HTERT RPE-1 (cell line): ENCODE measurements around the gene IL3.

ENCODE experiments used
- in situ Hi-C: fragments of 300-500 bp; cut with MboI; formaldehyde crosslinking; loops from 4 replicates; pipeline ENCODE4 v1.14.3; 2020; ENCODE audit warnings: low sequenced_read_pairs

IL3 gene

DNA sequence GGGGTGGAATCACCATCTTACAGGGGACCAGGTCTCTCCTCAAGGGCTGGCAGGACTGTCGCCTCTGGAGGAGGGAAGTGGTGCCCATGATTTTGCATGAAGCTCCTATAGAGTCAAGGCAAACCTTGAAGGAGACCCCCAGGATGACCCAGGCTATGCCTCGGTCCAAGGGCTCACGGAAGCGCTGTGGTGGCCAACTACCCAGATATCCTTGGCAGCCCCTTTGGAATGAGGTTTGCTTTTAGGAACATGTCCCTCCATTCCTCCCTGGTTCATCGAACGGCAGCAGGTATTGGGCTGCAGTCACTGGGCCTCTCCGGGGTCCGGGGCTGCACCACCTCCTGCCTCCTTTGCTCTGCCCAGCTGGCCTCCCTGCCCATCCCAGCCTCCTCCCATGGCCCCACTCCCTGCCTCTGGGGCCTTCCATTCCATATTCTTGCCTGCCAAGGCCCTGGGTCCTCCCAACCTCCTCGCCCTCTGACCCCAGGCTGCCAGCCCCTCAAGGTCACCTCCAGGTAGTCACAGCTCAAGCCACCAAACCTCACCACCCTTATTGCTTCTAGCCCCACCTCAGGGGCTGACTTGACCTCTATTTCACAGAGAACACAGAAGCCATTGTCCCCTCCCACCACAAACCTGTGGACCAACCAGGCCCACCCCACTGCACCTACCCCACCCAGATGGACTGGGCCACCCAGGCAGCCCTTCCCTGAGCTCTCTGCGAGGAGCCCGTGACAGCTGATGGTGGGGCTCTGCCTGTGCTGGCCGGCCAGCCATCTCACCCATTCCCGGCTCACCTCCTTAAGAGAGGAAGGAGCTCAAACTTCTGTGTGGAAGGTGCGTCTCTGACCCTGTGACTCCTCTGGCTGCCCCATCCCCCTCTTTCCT lies 3.6 kb upstream of the IL3 start:
- in situ Hi-C loops: no loop called here

DNA sequence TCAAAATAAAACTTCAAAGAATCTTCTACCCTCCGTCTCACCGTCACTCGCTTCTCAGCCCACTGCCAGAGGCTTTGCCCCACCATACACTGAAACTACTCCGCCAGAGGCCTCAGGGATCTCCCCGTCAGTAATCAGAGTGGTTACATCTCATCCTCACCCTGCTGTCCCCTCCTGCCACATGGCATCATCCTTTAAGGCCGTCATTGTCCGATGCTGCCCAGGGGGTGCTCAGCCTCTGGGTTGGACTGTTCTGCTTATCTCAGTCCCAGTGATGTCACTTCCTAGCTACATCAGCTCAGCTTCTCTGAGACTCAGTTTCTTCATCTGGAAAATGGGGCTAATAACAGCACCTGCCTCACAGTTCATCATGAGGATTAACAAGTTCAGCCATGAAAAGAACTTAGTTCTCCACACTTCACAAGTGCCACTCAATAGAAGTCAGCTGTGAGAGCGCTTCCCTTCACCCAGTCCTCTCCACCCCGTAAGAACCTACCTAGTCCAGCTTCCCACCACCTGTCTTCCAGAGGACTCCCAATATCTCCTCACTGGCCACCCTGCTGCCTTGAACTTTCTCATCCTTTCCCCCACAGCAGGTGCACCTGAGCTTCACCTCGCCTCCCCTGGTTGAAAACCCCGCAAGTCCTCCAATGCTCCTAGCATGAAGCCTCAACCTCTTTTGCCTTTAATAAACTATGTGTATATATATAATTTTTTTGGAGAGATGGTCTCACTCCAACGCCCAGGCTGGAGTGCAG lies 2.8 kb upstream of the IL3 start:
- in situ Hi-C loops: no loop called here

DNA sequence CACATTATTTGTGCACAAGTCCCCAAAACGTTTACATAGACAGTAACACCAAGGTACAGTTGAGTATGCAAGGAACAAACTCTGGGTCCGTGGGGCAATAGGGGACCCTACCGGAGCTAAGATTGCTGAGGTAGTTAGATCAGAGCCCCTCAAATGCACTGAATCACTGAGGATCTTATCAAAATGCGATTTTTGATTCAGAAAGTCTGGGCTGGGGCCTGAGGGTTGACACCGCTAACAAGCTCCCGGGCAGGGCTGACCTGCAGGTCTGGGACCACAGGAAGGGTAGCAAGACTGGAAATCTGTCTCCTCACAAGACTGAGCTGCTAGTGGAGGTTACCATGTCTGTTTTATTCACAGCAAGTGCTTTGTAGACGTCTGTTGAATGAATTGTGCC lies 1.8 kb upstream of the IL3 start:
- in situ Hi-C loops: no loop called here

DNA sequence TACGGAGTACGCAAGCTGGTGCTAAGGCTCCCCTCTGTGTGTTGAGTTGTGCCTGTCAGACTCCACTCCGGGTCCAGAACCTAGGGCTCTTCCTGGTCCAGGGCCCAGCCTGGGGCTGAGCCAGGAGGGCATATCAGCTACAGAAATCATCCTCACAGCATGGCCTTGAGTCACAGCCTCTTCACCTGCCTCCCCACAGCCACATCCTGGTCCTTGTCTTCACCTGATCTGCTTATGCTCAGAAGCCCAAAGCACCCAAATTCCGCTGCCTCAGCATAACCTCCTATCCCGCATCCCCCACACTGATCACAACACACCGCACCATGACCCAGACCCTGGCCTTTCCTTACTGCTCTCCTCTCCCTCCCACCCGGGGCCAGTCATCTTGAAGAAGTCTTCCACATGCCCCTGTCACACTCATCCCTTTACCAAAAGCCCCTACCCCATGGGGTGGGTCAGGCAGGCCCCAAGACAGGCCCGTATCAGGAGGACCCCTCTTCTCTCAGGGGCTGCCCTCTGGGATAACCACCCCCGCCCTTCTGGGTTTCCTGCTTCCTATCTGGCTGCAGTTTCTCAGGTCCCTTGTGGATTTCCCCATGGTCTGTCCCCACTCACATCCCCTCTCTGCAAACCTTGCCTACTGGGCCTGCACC lies 1.3 kb upstream of the IL3 start:
- in situ Hi-C loops: no loop called here

DNA sequence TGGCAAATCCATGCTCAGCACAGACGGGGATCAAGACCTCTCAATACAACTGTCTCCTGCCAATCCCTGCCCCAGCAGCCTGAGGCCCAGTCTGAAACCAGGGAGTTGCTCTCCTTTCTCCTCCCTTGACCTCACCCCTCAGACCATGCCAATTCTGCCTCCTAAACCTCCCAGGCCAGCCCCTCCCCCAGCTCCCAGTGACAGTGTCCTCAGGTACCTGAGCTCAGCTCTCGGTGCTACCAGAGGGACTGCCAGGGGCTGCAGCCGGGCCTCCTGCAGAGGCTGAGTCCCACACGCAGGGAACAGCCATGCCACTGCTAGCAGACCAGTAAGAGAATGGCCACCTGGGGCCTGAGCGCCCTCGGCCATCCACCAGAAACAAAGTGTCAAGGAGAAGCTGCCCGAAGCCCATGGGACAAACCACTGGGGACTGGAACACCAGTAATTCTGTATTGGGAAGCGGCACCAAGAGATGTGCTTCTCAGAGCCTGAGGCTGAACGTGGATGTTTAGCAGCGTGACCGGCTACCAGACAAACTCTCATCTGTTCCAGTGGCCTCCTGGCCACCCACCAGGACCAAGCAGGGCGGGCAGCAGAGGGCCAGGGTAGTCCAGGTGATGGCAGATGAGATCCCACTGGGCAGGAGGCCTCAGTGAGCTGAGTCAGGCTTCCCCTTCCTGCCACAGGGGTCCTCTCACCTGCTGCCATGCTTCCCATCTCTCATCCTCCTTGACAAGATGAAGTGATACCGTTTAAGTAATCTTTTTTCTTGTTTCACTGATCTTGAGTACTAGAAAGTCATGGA lies 557 bp upstream of the IL3 start:
- in situ Hi-C loops: no loop called here

DNA sequence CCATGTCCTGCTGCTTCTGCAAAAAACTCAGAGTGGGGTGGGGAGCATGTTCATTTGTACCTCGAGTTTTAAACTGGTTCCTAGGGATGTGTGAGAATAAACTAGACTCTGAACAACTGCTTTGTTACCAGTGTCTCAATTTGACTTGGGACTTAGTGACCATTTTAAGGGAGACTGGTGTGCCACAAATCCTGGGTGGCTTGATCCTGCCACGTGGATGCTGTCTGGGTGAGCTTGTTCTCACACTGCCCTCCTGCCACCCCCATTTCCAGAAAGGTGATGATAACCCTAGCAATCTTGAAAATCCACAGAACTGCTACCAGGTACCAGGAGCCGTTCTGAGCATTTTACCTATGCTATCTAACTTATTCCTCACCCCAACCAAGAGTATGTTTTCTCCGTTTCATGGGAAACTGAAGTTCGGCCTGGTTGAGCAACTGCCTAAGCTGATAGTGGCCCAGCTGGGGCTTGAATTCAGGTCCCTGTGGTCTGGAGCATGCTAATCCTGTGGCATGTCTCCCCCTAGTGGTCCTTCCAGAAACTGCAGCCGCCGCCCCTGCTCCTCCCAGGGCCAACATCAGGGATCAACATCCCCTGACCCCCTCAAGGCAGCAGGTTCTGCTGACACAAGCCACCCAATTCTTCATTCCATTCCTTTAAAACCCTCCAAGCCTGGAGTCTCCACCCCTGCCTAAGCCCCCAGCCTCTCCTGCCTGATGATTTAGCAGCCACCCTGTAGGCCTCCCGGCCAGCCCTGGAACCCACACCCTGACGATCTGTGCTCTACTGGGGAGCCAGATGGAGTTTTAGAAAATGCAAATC lies 2.8 kb downstream of the IL3 start:
- in situ Hi-C loops: no loop called here

DNA sequence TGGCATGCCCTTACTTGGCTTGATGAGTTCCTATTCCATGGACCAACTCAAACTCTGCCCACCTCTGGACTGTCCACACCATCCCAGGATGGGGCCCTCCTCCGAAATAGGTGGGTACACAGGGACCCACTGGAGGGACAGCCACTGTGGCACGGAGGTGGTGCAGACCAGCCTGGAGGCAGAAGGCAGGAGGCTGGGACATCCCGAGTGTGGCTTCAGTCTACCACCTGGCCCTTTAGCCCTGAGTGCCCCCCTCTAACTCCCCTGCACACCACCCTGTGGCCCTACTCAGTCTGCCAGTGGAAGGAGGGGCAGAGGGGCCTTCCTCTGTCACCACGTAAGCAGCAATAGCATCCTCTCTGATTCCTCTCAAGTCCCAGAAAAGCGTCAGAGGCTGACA lies 3.7 kb downstream of the IL3 start:
- in situ Hi-C loops: no loop called here

DNA sequence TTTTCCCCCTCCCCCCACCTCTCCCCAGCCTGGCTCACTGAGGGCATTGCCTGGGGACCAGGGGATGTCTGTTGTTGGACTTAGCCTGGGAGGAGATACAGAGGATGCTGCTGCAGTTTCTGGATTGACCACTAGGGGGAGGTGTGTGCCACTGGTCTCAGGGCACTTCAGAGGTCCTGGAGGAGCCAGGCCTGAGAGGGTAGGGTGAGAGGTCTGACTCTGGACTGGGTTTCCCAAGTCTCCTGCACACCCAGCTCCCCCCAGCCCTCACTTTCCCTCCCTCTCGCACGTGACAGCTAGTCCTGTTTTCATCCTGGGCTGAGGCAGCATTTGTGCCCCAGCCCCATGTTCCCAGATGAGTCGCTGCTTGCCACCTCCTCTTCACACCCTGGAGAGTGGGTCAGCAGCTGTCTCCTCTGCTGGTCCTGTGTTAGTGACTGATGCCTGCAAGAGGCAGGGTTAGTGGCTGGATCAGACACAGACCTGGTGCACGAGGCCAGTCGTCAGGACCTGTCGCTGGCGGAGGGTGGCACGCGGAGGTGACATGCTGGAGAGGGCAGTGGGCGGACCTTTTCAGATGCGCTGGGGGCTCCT lies 4.4 kb downstream of the IL3 start:
- in situ Hi-C loops: no loop called here

DNA sequence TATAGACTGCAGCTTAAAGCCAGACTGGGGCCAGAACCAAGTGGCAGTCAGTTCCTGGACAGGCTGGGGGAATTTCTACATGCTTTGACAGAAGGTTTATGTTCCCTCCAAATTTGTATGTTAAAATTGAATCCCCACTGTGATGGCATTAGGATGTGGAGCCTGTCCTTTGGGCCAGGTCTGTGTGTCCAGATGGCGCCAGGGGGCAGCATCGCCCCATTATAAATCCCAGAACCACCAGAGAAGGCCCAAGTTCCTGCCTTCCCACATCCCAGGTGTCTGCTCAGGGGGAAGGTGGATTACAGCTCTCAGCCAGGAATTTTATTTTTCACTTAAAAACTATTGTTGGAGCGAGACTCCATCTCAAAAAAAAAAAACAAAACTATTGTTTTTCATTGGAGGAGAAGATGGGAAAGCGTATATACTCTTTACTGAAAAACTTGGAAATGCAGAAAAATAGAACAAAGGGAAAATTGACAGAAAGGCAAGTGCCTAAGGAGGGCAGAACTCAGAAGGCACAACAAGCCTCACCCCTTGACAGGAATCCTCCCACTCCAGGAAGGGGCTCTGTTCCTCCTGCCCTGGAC lies 5.0 kb downstream of the IL3 start:
- in situ Hi-C loops: no loop called here

DNA sequence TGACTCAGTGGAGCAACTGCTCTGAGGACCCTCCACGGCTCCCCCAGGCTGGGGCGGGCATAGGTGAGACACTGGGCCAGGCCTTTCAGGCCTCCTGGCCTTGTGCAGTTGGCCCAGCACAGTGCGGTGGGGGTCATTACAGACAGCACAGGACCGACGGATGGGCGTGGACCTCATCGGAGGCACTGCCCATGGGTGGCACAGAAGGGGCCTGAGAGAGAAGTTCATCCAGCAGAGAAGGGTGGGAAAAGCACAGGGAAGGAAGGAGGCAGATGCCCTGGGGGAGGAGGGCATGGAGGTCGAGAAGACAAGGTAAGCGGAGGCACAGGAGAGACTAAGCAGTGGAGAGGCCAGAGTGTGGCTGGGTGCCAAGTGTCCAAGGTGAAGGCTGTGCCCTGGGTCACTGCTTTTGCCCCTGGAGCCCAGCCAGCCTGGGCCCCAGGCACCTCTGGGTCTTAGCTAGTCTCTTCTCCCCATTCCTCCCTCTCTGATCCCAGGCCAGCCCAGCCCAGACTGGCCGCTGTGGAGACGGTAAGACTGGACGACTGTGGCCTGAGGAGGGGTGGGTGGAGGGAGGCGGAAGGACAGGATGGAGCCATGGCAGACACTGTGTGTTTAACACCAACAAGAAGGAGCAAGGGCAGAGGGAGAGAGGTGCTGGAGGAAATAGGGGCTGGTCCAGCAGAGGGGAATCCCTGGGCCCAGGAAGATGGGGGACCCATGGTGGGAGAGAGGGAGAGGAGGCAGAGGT lies 5.7 kb downstream of the IL3 start:
- in situ Hi-C loops: no loop called here

DNA sequence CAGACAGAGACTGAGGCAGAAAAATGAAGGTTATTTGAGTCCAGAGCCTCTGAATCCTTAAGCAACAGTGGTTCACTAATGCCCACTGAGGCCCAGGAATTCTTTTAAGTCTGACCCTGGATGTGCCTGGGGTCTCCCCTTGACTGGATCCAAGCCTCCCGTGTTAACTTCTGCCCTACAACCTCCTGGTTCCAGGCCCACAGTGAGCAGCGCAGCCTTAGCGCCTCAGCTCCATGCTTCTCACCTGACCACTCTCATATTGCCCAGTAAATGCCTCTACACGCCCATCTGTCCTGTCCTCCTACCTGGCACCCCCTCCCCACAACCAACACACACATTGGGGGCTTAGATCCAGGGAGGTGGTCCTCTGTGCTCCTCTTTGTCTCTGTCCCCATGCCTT lies 6.4 kb downstream of the IL3 start:
- in situ Hi-C loops: no loop called here

DNA sequence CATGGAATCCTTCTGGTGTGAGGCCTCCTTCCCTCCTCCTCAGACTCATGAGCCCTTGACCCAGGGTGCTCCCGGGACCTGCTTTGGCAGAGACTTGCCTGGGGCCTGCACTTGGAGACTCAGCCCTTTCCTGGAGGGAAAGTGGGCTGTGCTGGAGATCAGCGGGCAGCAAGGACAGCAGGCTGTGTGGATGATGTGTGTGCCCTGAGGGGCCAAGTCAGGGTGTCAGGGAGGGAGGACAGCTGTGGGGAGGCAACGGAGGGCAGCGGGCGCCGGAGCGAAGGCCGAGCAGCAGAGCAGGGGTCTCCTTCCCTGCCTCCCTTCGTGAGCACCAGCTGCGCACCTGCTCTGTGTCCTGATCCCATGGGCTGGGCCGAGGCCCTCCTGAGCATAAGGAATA lies 7.0 kb downstream of the IL3 start:
- in situ Hi-C loops: no loop called here

DNA sequence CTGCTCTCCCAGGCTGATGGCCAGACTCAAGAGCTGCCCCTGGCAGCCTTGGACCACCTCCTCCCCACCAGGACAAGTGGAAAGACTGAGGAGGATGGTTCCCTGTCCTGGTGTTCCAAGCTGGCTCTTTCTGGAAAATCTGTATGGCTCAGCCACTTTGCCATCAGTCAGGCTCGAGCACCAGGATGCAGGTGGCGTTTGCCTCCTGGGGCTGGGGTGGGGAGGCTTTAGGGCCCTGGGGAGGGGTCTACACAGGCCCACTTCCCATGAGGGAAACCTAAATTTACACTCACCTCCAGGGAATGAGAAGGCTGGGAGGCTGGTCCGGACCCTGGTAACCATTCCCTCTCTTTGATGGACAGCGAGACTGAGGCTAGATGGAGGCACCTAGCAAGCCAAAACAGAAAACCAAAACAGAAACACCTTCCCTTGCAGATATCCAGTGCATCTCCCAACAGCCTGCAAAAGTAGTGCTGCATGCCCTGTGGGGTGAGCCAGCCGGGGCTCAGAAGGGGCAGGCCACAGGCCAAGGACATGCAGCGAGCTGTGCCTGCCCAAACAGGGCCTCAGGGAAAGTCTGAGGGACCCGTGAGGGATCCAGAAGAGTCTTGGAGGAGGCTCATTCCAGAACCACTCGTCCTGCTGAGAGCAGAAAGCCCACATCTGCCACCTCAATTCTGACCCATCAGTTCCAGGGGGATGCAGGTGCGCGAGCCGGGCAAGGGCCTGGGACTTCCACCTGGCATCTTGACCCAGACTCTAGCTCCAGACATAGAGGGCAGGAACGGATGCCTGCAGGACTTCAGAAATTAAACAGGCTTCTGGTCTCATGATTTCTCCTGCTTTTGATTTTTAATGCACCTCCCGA lies 7.7 kb downstream of the IL3 start:
- in situ Hi-C loops: no loop called here

DNA sequence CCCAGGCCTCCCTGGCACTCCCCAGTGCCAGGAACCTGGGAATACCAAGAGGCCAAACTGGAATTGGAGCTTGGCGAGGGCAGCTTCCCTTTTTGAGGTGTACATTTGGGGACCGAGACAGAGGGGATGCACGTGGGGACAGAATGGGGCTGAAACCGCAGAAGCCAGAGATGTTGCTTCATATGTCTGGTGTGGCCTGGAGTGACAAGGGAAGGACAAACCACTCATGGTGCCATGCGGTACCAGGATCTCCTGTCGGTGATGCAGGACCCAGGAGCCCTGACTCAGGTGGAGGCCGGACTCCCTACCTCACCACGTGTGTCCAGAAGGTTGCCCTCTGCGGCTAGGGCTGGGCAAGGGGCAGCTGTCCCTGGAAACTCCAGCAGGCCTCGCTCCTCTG lies 9.1 kb downstream of the IL3 start:
- in situ Hi-C loops: no loop called here

DNA sequence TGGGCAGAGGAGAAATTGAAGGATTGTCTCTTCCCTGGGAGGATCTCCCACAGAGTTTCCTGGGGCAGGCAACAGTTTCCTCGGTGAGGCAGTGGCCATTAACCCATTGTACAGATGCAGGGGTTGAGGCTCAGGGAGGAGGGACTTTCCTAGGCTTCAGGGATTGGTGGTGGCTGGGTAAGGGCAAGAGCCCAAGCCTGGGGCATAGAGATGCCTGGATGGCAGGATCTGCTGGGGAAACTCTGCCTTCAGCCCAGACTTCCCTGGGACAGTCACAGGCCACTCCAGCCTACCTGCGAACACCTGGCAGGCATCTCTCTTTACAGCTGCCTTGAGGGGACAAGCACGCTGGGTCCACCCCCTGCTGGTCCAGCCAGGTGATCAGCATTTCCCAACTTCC lies 9.5 kb downstream of the IL3 start:
- in situ Hi-C loops: no loop called here

DNA sequence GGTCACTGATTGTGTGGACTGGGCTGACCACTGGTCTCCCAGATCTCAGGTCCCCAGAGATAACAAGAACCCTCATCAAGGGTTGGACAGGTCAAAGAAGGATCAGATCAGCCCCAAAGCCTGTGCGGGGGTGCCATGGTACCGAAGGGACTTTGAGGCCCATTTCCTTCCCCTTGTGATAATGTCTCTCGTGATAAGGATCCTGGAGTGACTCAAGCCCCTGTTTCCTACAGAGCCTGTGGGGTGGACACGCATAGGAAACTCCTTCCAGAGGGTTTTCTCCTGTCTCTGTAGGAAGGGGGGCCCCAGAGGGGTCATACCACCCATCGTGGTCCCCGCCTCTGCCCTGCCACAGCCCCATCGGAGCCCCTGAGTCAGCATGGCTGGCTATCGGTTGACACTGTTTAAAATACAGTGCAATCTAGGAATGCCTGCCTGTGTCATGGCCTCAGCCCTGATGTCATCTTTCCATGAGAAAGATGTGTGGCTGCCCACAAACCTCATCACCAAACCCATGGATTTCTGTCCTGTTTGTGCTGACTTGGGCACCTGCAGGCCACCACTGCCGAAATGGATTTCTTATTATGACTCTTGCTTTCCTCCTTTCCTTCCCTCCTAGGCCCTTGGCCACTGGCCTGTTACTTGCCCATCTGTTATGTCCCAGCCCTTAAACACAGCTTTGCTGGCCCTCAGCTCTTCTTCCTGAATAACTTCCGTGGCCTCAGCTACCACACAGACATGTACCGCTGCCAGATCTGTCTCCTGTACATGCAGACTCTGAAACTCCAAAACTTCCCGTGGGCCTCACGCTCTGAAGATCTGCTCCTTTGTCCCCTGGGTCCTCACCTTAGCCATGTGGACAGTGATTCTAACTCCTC lies 10.2 kb downstream of the IL3 start:
- in situ Hi-C loops: no loop called here

DNA sequence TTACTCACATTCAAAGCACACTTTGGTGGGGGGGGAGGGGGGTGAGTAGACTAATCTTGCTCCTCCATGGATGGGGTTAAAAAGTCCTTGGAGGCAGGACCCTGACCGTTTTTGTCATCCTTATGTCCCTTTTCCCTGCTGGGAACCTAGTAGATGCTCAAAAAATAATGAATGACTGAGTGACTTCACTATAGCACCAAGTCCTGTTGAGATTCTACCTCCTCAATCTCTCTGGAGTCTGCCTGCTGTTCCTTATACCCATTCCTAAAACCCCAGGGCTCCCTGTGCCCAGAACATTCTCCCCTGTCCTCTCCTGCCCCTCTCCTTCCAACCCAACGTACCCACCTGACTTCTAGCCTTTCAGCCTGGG lies 10.9 kb downstream of the IL3 start:
- in situ Hi-C loops: no loop called here
